Measurements from ENCODE around the gene EVA1B. TPM values are rescaled to one million over a fixed set of nuclear protein-coding genes. Genes with fewer than 3 reads are reported as not detected.

The EVA1B gene
- total RNA-seq, 4 donors from 2014 or later: 42.0 to 68.7 (median 53.7) TPM

DNA sequence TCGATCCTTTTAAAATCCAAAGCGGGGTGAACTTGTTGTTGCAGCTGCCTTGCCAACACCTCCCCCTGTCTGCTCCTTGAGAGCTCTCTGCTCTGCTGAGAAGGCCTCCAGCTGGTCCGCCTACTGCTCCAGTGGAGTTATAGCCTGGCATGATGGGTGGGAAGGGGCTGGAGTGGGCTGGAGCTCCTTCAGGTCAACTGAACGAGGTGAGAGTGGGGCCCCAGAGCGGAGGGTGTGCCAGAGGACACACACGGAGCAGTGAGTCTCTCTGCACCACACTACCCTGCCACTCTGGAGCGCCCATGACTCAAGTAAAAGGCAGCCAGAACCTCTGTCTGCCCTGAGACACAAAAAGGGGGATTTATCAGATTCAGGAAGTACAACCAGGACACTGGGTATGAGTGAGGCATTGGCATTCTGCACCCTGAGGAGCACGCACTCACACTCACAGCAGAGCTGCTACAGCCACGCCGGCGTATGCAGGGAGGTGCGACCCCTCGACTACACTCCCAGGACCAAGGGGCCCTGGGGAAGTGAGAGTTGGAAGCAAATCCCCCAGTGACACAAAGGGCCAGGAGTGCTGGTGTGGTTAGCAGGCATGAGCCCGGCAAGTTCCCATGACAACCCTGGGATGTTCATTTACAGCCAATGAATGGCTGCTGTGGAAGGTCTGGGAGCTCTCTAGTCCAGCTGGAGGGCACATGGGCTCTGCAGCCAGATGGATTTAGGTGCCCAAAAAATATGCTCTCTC, 28.0 kb upstream of the EVA1B start:
- Histone ChIP-seq H3K36me3 (peaks cover 0 to 84% of the 10 kb centered on the region in 2 donors), H3K9me3 (no peaks in the 10 kb centered on the region), H3K27ac (peak overlapping the region; percentile 11 to 81 (median 74)), H3K4me1 (peaks cover 4 to 43% (median 19%) of the 10 kb centered on the region in 3 donors), H3K4me3 (no peak overlapping the region), H3K27me3 (no peaks in the 10 kb centered on the region)
- TF ChIP-seq CTCF (IDR thresholded peaks at IDR 0.05): peak in 2 of 4 experiments; percentile 15 to 28
- no peak for TF ChIP-seq POLR2AphosphoS5 (IDR thresholded peaks at IDR 0.05)
- WGBS, 2 donors (ENCODE audit: low coverage in 1 of 2): 0 to 58% methylated on average over 1 to 3 of the region's 14 CpGs
- peak; percentile 44 for ATAC-seq

DNA sequence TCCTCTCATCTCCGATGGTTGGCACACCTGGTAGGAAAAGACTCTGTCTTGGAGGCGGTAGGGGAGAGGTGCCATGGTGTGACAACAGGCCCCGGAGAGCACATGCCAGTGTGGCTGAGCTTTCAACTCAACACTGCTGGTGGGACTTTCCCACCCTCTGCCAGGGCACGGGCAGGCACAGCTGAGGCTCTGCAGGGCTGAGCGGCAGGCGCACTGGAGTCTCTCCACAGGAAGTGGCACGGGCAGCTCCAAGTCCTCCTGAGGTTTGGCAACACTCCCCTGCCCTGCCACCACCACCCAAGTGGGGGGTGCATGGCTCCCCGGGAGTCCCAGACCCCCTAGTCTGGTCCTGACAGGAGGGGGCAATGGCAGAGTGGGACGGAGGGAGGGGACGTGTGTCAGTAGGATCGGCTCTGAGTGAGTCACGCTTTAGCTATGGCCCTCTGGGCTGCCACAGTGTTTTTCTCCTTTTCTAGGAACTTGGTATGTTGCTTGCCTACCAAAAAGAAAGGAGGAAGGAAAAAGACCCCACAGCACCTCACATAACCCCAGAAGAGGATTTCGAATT, 27.3 kb upstream of the EVA1B start:
- ATAC-seq: peak; percentile 77
- no peak for TF ChIP-seq CTCF (IDR thresholded peaks at IDR 0.05)
- TF ChIP-seq EP300 (IDR thresholded peaks at IDR 0.05): no peak
- no peak for TF ChIP-seq POLR2AphosphoS5 (IDR thresholded peaks at IDR 0.05)
- no peak for TF ChIP-seq POLR2A (IDR thresholded peaks at IDR 0.05)
- Histone ChIP-seq H3K27ac (peak overlapping the region in 3 of 4 donors; percentile 73 to 81 (median 76)), H3K4me3 (peak overlapping the region in 1 of 2 donors; percentile 17), H3K9me3 (no peaks in the 10 kb centered on the region), H3K4me1 (peaks cover 4 to 43% (median 19%) of the 10 kb centered on the region in 3 donors), H3K27me3 (no peaks in the 10 kb centered on the region), H3K36me3 (peaks cover 0 to 84% of the 10 kb centered on the region in 2 donors)
- 0 to 45% methylated on average over 1 to 5 of the region's 13 CpGs for WGBS, 2 donors (ENCODE audit: low coverage in 1 of 2)

DNA sequence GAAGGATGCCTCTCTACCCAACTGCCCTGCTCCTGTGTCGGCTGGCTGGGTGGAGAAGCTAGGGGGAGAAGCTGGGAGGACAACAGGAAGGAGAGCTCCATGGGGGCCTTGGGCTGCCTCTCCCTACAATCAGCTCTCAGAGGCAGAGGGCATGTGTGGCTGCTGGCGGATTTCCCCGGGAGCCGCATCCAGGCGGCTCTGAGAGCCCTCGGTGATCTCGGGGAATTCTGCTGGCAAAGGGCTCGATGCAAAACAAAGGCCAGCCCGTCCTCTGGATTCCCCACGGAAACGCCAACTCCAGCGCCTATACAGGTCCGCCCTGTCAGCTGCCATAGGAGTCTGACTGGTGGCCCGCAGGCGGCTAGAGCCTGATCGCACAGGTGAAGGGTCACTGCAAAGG, 26.4 kb upstream of the EVA1B start:
- Histone ChIP-seq H3K4me3 (no peak overlapping the region), H3K27ac (peak overlapping the region in 3 of 4 donors; percentile 73 to 81 (median 76)), H3K36me3 (peaks cover 0 to 84% of the 10 kb centered on the region in 2 donors), H3K4me1 (peaks cover 4 to 43% (median 19%) of the 10 kb centered on the region in 3 donors), H3K9me3 (no peaks in the 10 kb centered on the region), H3K27me3 (no peaks in the 10 kb centered on the region)
- 53% methylated on average over 3 of the region's 16 CpGs; no CpG with 5 or more reads in 1 of the 2 donors for WGBS, 2 donors (ENCODE audit: low coverage in 1 of 2)
- TF ChIP-seq EP300 (IDR thresholded peaks at IDR 0.05) (no peak), POLR2A (IDR thresholded peaks at IDR 0.05) (no peak), CTCF (IDR thresholded peaks at IDR 0.05) (no peak), POLR2AphosphoS5 (IDR thresholded peaks at IDR 0.05) (no peak)
- no peak for ATAC-seq

DNA sequence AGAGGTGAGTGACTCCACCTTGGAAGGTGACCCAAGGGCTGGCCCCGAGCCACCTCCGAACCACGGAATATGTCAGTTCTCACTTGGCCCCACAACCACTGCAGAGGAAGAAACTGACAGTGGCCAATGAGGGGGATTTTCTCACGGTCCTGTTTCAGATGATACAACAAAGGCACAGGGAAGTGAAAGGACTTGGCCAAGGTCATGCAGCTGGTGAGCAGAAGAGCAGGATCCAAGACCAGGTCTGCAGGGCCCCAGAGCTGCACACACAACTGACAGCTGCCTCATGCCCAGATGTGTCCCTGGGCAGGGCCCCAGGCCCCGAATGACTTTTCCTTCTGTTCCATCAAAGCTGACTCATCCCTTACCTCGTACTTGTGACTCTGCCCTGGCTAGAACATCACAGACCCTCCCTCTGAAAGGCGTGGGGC, 25.8 kb upstream of the EVA1B start:
- Histone ChIP-seq H3K27me3 (no peaks in the 10 kb centered on the region), H3K4me1 (peaks cover 4 to 43% (median 19%) of the 10 kb centered on the region in 3 donors), H3K9me3 (no peaks in the 10 kb centered on the region), H3K27ac (peak overlapping the region in 3 of 4 donors; percentile 73 to 81 (median 76)), H3K4me3 (no peak overlapping the region), H3K36me3 (peaks cover 0 to 84% of the 10 kb centered on the region in 2 donors)
- WGBS, 2 donors (ENCODE audit: low coverage in 1 of 2): 62 to 71% methylated on average over 4 of the region's 7 CpGs
- no peak for ATAC-seq
- no peak for TF ChIP-seq POLR2AphosphoS5 (IDR thresholded peaks at IDR 0.05)

DNA sequence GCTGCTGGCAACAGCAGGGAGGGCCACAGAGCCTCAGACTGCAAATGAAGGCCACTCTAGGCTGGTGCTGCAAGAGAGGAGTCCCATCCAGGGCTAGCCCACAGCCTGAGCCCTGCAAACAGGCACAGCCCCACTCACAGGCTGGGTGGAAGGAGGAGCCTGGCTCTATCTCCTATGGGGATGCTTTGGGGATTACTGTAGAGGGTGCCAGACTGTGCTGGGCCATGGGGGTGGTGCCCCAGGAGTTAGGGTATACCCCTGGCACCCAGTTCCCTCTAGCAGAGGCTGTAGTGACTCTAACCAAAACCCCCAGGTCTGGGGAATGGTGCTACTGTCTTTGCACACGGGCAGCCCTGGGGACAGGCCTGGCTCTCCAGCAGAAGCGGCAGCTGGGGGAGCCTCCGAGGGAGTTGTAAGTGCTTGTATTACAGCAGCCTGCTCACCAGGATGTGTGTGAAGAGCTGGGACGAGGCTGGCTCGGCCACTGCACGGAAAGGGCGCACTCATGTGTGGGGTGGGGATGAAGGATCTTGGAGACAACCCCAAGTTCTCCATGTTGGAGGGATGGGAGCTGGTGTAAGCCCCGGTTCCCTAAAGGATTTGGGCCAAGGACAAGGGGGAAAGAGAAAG, 23.4 kb upstream of the EVA1B start:
- 83 to 100% methylated on average over 1 of the region's 8 CpGs for WGBS, 2 donors (ENCODE audit: low coverage in 1 of 2)
- TF ChIP-seq POLR2AphosphoS5 (IDR thresholded peaks at IDR 0.05) (no peak), CTCF (IDR thresholded peaks at IDR 0.05) (no peak), POLR2A (IDR thresholded peaks at IDR 0.05) (no peak), EP300 (IDR thresholded peaks at IDR 0.05) (no peak)

More for the DNA sequence above, 23.4 kb upstream of the EVA1B start:
- H3K27ac ChIP-seq: no peak overlapping the region
- H3K27me3 ChIP-seq: no peaks in the 10 kb centered on the region
- H3K36me3 ChIP-seq: peaks cover 0 to 86% of the 10 kb centered on the region in 2 donors
- H3K4me1 ChIP-seq: peaks cover 4 to 41% (median 24%) of the 10 kb centered on the region in 3 donors
- H3K9me3 ChIP-seq: no peaks in the 10 kb centered on the region
- H3K4me3 ChIP-seq: no peak overlapping the region
- ATAC-seq: no peak

Measured in gastroesophageal sphincter (tissue), 4 donors.